Islet precursor cell (in vitro differentiated cells): ENCODE measurements around the gene RGS14.
"Not testable (repeated sequence)": the region's sequence is repeated elsewhere in the genome, so short reads cannot be mapped to it uniquely, and the experiment has no call there.

Experiments used
- DNase-seq: peaks from one replicate; pipeline ENCODE4 v3.0.0-alpha.2; 2018

The RGS14 gene

GRCh38 chr5:177365845-177366527, 8.3 kb downstream of the RGS14 start:
- DNase-seq = no peak

DNA sequence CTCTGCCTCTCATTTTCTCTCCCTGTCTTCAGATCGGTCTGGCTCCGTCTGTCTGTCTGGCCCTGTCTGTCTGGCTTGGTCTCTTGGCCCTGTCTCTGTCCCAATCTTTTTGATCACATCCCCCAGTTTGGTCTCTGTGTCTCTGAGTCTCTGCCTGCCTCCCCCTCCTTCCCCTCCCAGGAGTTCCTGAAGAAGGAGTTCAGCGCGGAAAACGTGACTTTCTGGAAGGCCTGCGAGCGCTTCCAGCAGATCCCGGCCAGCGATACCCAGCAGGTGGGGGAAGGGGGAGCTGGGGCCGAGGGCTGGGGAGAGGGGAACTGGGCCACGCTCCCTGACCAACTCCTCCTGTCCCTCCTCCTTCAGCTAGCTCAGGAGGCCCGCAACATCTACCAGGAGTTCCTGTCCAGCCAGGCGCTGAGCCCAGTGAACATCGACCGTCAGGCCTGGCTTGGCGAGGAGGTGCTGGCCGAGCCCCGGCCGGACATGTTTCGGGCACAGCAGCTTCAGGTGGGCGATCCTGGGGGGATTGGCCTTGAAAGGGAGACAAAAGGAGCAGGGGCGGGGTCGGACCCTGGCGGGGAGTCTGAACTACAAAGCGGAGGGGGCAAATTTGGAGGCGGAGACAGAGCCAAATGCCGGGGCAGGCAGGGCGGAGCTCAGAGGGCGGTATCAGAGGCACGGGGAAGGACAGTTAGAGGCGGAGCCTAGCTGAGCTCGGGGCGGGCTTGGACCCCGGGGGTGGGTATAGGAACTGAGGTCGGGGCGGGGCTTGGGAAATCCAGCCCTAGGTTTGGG, 9.0 kb downstream of the RGS14 start:
- peak; percentile 96 for DNase-seq

DNA sequence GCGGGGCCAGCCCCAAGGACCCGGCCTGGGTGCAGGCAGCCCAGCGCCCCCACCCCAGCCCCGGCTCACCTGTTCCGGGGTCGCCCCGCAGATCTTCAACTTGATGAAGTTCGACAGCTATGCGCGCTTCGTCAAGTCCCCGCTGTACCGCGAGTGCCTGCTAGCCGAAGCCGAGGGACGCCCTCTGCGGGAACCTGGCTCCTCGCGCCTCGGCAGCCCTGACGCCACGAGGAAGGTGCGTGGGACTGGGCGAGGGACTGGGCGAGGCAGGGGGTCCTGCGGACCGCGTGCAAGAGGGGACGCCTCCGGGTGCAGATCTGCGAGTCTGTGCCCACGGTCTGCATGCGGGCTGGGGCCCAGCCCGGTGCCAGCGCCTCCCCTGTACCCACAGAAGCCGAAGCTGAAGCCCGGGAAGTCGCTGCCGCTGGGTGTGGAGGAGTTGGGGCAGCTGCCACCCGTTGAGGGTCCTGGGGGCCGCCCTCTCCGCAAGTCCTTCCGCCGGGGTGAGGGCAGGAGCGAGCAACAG, 9.7 kb downstream of the RGS14 start:
- DNase-seq = no peak

DNA sequence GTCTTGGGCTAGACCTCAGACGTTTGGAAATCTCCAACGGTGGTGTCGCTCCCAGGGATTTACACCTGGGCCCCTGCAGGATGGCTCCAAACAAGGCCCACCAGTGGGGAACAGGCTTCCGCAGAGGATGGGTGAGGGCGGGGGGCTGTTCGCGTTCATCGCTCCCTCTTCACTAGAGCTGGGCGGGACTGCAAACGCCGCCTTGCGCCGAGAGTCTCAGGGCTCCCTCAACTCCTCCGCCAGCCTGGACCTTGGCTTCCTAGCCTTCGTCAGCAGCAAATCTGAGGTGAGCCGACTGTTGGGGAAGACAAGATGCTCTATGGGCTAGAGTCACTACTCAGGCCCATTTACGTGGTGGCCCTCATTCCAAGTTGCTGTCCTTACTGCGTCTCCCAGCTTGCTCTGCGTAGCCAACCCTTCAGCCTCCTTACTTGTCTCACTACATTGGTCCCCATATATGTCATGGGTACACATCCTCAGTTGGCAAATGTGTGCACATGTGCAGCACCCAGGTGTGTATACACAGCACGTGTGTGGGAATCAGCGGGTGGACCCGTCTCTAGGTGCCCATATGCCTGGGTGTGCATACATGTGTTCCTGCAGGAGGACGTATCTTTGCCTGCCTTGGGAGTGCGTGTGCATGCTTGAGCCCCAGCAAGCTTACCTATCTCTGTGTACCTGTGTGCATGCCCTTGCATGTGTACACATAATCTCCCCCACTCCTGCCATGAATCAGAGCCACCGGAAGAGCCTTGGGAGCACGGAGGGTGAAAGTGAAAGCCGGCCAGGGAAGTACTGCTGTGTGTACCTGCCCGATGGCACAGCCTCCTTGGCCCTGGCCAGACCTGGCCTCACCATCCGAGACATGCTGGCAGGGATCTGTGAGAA, 10.5 kb downstream of the RGS14 start:
- DNase-seq = no peak

- no peak for DNase-seq
Measured at GRCh38 chr5:177368869-177369644, 11.3 kb downstream of the RGS14 start.

DNA sequence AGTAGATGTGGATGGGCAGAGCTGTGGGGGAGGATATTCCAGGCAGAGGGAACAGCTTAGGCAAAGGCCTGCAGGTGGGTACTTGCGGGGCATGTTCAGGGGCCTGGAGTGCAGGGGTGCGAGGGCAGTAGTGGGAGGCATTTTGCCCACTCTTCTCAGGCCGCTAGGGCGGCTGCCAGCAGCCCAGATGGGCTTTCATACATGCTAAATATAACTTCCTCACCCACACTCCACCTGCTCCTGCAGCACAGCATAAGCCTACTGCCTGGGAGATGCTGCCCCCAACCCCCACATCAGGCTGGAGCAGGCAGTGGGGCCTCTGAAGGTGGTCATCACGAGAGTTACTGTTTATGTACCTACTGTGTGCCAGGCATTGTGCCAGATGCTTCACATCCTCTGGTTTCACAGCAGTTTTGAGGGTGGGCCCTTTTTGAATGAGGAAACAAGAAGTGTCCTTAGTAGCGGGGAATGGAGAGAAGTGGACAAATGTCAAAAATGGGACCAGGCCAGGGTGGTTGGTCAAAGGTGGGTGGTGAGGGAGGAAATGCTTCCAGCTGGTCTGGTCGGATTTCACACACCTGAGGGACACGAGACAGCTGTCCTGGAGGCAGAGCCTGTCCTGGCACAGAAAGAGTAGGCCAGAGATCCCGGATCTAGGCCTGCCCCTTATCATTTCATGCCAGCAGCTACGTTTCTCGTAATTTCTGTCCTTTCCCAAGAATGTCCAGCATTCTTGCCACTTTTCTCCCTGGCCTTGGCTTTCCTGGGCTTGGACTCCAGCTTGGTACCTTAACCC, 12.1 kb downstream of the RGS14 start:
- no peak for DNase-seq

DNA sequence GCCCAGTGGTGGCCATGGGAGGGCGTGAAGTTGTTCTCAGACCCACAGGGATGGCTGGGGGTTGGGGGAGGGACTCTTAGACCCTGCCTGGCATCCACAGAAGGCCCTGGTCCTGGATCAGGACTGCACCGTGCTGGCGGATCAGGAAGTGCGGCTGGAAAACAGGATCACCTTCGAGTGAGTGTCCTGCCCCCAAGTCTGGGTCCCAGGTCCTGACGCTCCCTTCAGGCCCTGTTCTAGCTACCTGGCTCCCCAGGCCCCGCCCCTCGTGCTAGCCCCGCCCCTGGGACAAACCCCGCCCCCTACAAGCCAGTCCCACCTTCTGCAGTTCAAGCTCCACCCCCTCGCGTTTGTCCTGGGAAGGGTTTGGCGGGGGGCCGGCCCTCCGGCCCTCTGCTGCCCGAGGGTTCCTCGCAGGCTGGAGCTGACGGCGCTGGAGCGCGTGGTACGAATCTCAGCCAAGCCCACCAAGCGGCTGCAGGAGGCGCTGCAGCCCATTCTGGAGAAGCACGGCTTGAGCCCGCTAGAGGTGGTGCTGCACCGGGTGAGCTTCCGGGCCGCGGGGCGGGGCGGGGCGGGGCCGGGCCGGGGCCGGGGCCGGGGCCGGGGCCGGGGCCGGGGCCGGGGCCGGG, 12.9 kb downstream of the RGS14 start:
- peak; percentile 98 for DNase-seq

DNA sequence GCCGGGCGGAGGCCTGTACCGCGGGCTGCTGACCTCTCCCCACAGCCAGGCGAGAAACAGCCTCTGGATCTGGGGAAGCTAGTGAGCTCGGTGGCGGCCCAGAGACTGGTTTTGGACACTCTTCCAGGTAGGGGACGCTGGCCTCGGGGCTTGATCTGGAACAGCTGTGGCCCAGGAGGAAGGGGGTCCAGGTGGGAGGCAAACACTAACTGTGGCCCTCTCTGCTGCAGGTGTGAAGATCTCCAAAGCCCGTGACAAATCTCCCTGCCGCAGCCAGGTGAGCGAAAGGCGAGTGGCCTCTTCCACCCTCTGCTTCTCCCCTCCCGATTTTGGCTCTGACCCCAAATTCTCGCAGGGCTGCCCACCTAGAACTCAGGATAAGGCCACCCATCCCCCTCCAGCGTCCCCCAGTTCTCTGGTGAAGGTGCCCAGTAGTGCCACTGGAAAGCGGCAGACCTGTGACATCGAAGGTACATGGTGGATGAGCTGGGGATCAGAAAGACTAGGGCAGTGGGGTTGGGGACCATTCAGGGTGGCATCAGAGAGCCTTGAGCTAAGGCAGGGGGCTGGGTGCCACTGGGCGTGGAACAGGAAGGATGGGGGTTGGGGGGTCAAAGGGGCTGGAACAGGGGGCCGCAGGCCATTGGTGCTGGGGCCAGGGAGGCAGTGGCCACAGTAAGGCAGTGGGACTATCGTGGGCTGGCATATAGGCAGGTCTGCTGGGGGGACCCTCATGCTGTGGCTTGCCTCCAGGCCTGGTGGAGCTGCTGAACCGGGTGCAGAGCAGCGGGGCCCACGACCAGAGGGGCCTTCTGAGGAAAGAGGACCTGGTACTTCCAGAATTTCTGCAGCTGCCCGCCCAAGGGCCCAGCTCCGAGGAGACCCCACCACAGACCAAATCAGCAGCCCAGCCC, 13.7 kb downstream of the RGS14 start:
- DNase-seq = no peak

- no peak for DNase-seq
Measured at GRCh38 chr5:177372034-177372896, 14.5 kb downstream of the RGS14 start.

- no peak for DNase-seq
Measured at GRCh38 chr5:177372910-177373309, 15.2 kb downstream of the RGS14 start.

DNA sequence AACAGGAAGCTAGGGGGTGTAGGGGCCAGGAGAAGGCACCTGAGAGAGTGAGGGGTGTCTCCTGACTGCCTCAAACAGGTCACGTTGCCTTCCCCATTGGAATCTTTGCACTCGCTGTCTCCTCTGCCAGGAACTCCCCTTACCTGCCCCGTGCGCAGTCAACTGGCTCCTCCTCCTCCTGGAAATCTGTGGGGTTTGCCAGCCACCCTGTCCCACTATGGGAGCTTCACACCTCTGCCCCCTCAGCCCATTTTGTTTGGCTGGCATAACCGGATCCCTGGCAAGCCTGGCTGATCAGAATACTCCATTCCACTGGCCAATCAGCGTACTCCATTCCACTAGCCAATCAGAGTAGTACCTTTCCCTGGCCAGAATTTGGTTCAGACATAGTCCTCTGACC, 16.1 kb downstream of the RGS14 start:
- no peak for DNase-seq

DNA sequence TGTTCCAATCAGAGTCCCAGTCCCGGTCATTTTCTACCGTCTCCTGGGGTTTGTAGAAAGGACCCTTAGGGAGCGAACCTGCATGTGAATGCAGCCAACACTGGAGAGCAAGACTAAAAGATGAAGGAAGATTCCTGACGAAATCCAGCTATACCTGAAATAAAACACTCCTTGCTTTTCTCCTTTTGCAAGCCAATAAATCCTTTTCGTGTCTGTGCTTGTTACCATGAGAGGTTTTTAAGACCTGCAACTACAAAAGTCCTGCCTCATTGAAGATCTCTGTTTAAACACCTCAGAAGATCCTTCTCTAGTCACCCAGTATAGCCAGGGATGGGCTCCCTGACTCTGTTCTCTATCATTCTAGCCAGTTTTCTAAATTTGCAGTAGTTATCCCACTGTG, 16.5 kb downstream of the RGS14 start:
- no peak for DNase-seq

GRCh38 chr5:177375516-177375915, 17.8 kb downstream of the RGS14 start:
- not testable (repeated sequence) for DNase-seq

DNA sequence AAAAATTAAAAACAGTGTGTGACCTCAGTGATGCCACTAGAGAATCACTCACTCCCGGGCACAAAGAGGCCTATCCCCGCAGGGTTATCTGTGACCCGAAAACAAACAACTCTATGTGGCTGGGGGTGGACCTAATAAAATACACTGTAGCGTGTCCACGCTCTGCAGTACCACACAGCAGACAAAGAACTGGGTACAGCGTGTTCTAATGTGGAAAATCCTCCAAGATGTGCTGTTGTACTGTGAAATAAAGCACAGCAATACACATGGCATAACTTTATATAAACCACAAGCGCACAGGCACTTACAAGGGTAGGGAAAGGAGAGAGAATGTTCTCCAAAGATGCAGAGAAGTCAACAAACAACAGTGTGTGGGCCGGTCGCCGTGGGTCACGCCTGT, 18.4 kb downstream of the RGS14 start:
- no peak for DNase-seq

DNA sequence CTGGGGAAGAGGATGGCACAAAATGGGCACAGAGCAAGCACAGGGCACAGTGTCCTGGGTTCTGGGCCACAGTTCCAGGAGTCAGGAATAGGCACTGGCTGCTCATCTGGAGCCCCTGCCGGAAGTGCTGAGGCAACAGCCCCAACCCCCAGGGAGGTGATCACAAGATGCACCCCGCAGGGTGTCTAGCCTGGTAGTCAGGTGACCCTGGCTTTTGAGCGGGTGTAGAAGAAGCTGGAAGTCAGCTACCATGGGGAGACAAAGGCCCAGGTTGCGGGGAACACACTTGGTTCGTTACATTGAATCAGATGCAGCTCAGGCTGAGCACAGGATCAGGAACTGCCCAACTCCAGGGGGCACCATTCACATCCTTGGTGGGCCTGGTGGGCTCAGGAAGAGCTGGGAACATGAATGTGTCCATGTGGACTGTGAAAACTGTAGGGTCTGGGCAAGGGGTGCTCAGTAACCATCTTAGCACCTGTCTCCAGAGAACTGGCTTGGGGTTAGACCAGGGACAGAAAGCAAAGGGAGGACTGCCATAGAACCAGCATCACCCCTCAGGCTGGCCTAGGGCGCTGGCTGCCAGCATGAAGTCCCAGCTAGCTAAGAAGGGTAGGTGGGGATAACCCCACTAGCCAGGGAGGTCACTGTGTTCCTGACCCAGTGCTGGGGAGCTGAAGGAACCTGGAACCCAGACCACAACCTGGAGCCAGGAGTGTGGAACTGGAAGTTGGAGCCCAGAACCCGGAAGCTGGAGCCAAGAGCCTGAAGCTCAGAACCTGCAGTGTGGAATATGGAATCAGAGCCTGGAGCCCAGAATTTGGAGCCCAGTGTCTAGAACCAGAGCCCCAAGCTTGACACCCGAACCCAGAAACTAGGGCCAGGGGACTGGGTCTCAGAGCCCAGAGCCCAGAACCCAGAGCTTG, 20.4 kb downstream of the RGS14 start:
- no peak for DNase-seq

GRCh38 chr5:177378884-177379883, 21.5 kb downstream of the RGS14 start:
- DNase-seq = peak; percentile 68

- no peak for DNase-seq
Measured at GRCh38 chr5:177380805-177381126, 23.0 kb downstream of the RGS14 start.
